ENCODE results near the gene PLPP3. TPM values are rescaled to one million over a fixed set of nuclear protein-coding genes. Genes with fewer than 3 reads are reported as not detected.

Gene PLPP3
- total RNA-seq, 4 donors from 2014 or later: 76.3 to 315 (median 140) TPM

DNA sequence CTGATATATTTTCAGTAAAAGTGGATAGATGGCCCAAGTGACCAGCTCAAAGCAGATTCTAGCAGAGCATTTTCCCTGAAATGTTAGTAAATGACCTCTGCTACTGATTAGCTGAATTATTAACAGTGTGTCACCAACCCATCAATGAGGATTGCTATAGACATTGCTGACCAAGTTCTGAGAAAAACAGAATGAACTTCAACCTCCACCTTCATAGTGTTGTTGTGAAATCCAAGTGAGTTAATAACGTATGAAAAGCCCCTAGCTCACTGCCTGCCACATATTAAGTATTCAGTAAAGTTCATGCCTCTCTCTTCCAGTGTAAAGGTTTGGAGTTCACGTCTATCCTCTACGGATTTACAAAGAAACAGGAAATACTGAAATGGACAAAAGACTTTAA lies 15.8 kb downstream of the PLPP3 start:
- Histone ChIP-seq H3K4me1 (no peaks in the 10 kb centered on the region), H3K27ac (no peak overlapping the region)
- no peak for TF ChIP-seq POLR2A (IDR thresholded peaks at IDR 0.05)
- TF ChIP-seq, protein P1, sequence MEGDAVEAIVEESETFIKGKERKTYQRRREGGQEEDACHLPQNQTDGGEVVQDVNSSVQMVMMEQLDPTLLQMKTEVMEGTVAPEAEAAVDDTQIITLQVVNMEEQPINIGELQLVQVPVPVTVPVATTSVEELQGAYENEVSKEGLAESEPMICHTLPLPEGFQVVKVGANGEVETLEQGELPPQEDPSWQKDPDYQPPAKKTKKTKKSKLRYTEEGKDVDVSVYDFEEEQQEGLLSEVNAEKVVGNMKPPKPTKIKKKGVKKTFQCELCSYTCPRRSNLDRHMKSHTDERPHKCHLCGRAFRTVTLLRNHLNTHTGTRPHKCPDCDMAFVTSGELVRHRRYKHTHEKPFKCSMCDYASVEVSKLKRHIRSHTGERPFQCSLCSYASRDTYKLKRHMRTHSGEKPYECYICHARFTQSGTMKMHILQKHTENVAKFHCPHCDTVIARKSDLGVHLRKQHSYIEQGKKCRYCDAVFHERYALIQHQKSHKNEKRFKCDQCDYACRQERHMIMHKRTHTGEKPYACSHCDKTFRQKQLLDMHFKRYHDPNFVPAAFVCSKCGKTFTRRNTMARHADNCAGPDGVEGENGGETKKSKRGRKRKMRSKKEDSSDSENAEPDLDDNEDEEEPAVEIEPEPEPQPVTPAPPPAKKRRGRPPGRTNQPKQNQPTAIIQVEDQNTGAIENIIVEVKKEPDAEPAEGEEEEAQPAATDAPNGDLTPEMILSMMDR (IDR thresholded peaks at IDR 0.05): no peak

DNA sequence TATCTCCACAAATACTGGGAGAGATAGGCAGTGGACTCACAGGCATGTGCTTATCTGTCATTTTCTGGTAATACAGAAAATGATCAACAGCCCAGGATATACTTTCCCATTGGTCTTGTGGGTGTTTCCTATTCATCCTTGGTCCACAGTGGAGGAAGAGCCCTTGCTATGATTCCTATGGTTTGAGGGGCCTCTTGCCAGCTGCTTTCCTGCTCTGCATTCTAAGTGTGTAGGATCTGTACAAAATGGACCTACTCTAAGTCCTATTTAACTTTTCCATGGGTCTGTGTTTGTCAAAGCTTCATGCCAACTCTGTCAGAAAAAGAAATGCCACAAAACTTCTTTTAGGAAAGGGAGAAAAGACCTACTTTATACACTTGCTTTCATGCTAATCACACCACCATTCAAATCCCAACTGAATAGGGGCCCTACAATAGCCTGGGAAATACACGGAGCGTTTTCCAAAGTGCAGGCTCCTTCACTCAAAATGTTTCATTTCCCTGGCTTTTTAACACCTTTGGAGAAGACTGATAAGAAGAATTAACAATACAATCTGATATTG lies 16.4 kb downstream of the PLPP3 start:
- H3K27ac ChIP-seq: no peak overlapping the region
- H3K4me3 ChIP-seq: no peak overlapping the region
- H3K4me1 ChIP-seq: no peaks in the 10 kb centered on the region
- no peak for DNase-seq
- TF ChIP-seq, protein P1 (IDR thresholded peaks at IDR 0.05): no peak
- no peak for TF ChIP-seq POLR2A (IDR thresholded peaks at IDR 0.05)
- no peaks in the 10 kb centered on the region for H3K36me3 ChIP-seq
- intact Hi-C loops (cut with DNase I; ENCODE audit: low total_unique reads): no loop called here
- H3K9me3 ChIP-seq: no peaks in the 10 kb centered on the region
- H3K27me3 ChIP-seq: no peaks in the 10 kb centered on the region

More for the DNA sequence above, 15.8 kb downstream of the PLPP3 start:
- no peak for DNase-seq
- Histone ChIP-seq H3K4me3 (no peak overlapping the region), H3K9me3 (no peaks in the 10 kb centered on the region), H3K27me3 (no peaks in the 10 kb centered on the region), H3K36me3 (no peaks in the 10 kb centered on the region)
- intact Hi-C loops (cut with DNase I; ENCODE audit: low total_unique reads): no loop called here

DNA sequence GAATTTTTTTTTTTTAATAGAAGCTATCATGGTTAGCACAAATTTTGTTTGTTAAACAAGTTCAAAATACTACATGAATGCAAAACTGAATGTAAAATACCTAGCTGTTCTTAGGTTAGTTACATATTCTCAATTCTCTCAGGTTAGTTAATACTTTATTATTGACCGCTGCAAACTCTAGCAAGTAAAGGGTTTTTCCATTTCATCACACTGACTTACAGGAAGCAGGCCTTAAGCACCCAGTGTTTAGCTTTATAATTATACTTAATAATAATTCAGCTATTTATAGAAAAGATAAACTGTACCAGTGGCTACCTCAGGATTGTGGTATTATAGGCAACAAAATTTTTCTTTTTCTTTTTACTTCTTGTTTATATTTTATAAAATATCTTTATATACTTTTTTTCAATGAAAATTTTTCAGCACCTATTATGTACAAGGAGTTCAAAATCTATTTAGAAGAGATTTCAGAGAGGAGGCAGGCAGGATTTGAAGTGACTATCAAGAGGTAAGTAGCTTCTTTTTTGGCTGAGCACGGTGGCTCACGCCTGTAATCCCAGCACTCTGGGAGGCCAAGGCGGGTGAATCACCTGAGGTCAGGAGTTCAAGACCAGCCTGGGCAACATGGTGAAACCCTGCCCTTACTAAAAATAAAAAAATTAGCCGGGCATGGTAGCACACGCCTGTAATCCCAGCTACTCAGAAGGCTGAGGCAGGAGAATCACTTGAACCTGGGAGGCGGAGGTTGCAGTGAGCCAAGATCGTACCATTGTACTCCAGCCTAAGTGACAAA lies 17.9 kb downstream of the PLPP3 start:
- no peaks in the 10 kb centered on the region for H3K4me1 ChIP-seq

DNA sequence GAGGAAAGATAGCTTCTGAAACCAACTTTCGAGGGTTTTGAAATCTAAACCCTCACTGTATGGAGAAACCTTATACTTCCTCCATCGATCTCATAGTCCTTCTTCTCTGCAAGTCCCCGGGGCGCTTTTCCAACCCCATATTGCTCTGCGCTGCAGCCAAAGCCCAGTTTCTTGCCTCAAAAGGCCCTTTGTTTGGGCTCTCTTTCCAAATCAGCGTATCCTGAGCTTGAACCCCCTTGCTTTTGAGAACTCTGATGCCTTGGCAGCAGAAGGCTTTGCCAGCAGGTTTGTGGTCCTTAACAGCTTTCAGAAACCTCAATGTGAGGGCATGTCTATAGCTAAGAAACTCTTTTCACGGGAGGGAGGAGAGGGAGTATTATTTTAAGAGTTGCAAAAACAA lies 21.6 kb downstream of the PLPP3 start:
- intact Hi-C loops (cut with DNase I; ENCODE audit: low total_unique reads): no loop called here
- DNase-seq: no peak
- Histone ChIP-seq H3K27me3 (no peaks in the 10 kb centered on the region), H3K4me3 (no peak overlapping the region), H3K9me3 (no peaks in the 10 kb centered on the region), H3K36me3 (no peaks in the 10 kb centered on the region), H3K4me1 (no peaks in the 10 kb centered on the region), H3K27ac (no peak overlapping the region)
- TF ChIP-seq POLR2A (IDR thresholded peaks at IDR 0.05): no peak
- TF ChIP-seq, protein P1 (IDR thresholded peaks at IDR 0.05): no peak

More for the DNA sequence above, 17.9 kb downstream of the PLPP3 start:
- Histone ChIP-seq H3K36me3 (no peaks in the 10 kb centered on the region), H3K27me3 (no peaks in the 10 kb centered on the region), H3K9me3 (no peaks in the 10 kb centered on the region), H3K27ac (no peak overlapping the region), H3K4me3 (no peak overlapping the region)
- intact Hi-C loops (cut with DNase I; ENCODE audit: low total_unique reads): no loop called here
- DNase-seq: no peak
- TF ChIP-seq, protein P1 (IDR thresholded peaks at IDR 0.05): no peak
- no peak for TF ChIP-seq POLR2A (IDR thresholded peaks at IDR 0.05)

DNA sequence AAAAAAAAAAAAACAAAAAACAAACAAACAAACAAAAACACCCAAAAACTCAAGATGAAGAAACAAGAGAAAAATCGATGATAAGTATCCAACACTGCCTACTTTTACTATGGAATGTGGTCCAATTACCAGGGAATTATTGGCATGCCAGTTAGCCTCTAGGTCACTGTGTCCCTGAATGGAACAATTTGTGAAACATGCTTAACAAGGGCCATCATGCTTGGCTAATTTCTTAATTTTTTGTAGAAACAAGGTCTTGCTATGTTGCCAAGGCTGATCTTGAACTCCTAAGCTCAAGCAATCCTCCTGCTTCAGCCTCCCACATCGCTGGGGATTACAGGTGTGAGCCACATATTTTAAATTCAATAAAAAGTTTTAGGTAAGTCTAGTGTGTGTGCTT lies 23.9 kb downstream of the PLPP3 start:
- Histone ChIP-seq H3K4me3 (no peak overlapping the region), H3K4me1 (peaks cover 0 to 1% of the 10 kb centered on the region in 2 donors), H3K36me3 (no peaks in the 10 kb centered on the region), H3K27me3 (no peaks in the 10 kb centered on the region), H3K27ac (no peak overlapping the region), H3K9me3 (no peaks in the 10 kb centered on the region)
- intact Hi-C loops (cut with DNase I; ENCODE audit: low total_unique reads): no loop called here
- DNase-seq: no peak
- TF ChIP-seq, protein P1 (IDR thresholded peaks at IDR 0.05): no peak
- TF ChIP-seq POLR2A (IDR thresholded peaks at IDR 0.05): no peak

All from uterus (tissue), 4 donors.